Effector memory CD8-positive, alpha-beta T cell (primary cell): ENCODE measurements around the gene HBA1.
A peak's percentile ranks its signal among the peaks of the same experiment; 100 is the strongest.
"Not testable (repeated sequence)": the region's sequence is repeated elsewhere in the genome, so short reads cannot be mapped to it uniquely, and the experiment has no call there.

ENCODE experiments used
- ATAC-seq: fragments of 150-1000 bp; cut with Tn5 transposase; replicated peaks from 2 replicates; pipeline ENCODE4 v1.10.0; 2021; ENCODE audit warnings: mild to moderate bottlenecking, moderate library complexity
- DNase-seq, 3 experiments: peaks; one replicate each; pipeline ENCODE4 v3.0.0; 2021
- H3K27ac Mint-ChIP-seq, 2 donors: one replicate each; pipeline ENCODE4 v1.8.0; 2022; ENCODE audit warnings: mild to moderate bottlenecking in 2 of 2, mixed read lengths in 2 of 2, moderate library complexity in 2 of 2
- H3K27me3 Mint-ChIP-seq, 2 donors: one replicate each; pipeline ENCODE4 v1.8.0; 2022; ENCODE audit warnings: mixed read lengths in 2 of 2
- H3K36me3 Mint-ChIP-seq: one replicate; pipeline ENCODE4 v1.8.0; 2022; ENCODE audit warnings: mild to moderate bottlenecking, moderate library complexity, mixed read lengths; ENCODE audit not compliant: insufficient read depth
- H3K4me1 Mint-ChIP-seq, 2 donors: one replicate each; pipeline ENCODE4 v1.8.0; 2022; ENCODE audit warnings: low read depth in 2 of 2, mixed read lengths in 2 of 2
- H3K4me3 Mint-ChIP-seq, 2 donors: one replicate each; pipeline ENCODE4 v1.8.0; 2022; ENCODE audit warnings: mild to moderate bottlenecking in 2 of 2, mixed read lengths in 2 of 2, moderate library complexity in 2 of 2
- H3K9me3 Mint-ChIP-seq, 2 donors: one replicate each; pipeline ENCODE4 v1.8.0; 2022; ENCODE audit warnings: mixed read lengths in 2 of 2

The HBA1 gene

DNA sequence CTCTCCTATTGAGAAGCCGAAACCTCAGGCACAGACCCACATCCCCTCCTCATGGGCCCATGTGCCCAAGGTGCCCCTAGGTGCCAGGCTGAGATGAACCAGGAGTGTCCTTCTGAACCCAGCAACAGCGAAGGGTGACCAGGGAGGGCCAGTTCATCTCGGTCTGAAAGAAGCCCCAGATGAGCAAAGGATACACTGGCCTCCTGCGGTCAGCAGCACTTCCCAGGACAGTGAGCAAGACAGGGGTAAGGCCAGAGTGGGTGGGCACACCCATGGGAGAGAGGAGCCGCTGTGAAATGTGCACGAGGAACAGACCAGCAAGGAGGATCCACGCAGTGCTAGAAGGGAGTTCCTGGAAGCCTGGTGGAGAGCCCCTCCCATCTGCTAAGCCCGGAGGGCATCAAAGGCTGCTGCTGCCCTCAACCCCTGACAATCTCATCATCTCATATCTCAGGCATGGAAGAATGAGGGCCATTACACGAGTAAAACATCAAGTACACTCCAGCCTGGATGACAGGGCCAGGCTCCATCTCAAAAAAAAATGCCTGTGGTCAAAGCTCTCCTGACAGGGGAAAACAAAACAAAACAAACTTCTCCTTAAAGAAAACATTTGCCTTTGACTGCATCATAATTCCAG, 27.3 kb upstream of the HBA1 start:
- no peak for DNase-seq
- peaks cover 0 to 4% of the 10 kb centered on the region in 2 donors for H3K4me1 Mint-ChIP-seq
- ATAC-seq, result no peak
- no peaks in the 10 kb centered on the region for H3K36me3 Mint-ChIP-seq
- peaks cover 7 to 34% of the 10 kb centered on the region in 2 donors for H3K27me3 Mint-ChIP-seq
- H3K27ac Mint-ChIP-seq, result no peak overlapping the region
- no peak overlapping the region for H3K4me3 Mint-ChIP-seq
- H3K9me3 Mint-ChIP-seq, result no peaks in the 10 kb centered on the region

DNA sequence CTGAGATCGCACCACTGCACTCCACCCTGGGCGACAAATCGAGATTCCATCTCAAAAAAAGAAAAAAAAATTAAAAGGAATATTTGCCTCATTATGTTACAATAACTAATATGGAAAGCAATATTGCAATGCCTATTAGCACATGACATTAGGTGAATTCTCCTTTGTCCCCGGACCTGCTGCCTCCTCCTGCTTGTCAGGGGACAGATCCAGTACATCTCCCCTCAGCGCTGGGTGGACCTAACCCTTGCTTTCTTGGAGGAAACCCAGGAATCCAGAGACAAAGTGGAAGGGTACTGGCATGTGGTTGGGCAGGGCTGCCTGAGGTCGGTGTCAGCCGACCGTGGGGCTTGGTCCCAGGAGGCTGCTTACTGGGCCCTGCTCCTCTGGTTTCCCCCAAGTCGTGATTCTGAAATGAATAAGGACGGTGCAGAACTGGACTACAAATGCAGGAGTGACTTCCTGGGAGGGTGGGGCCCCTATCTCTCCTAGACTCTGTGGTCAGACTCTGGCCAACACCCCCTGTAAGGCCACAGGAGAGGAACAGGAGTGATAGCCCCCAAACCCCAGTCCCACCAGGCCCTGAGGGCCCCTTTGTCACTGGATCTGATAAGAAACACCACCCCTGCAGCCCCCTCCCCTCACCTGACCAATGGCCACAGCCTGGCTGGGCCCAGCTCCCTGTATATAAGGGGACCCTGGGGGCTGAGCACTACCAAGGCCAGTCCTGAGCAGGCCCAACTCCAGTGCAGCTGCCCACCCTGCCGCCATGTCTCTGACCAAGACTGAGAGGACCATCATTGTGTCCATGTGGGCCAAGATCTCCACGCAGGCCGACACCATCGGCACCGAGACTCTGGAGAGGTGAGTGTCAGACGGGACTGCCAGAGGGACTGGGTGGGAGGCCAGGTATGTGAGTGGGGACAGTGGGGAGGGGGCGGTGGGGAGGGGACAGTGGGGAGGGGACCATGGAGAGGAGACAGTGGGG, 24.0 kb upstream of the HBA1 start, which contains the start of gene HBZ:
Gene HBZ (plus strand): TSS at position 504 of the 988 bp plus-strand sequence. CDS start 266 bp downstream, at position 770.
- Mint-ChIP-seq H3K27ac (no peak within 1 kb of the TSS), H3K4me3 (peak within 1 kb of the TSS in 1 of 2 donors; percentile 47), H3K9me3 (no peaks in the 10 kb centered on the region), H3K27me3 (peaks cover 11 to 46% of the 10 kb centered on the region in 2 donors), H3K36me3 (no peaks in the 10 kb centered on the region), H3K4me1 (peaks cover 3 to 10% of the 10 kb centered on the region in 2 donors)
- no peak for DNase-seq
- no peak for ATAC-seq

DNA sequence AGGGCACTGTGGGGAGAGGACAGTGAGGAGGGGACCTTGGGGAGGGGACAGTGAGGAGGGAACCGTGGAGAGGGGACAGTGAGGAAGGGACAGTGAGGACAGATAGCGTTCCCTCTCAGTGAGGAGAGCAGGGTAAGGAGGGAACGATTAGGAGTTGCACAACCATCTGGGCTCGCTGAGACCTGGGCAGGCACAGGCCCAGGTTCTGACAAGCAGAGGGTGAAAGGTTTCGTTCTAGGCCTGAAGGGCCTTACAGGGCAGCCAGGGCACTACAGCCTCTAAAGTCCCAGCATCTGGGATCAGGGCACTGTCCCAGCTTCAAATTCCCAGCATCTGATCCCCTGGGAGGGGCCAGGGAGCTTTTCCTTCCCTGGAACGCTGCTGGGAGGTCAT, 23.4 kb upstream of the HBA1 start:
- ATAC-seq, result not testable (repeated sequence)
- H3K27me3 Mint-ChIP-seq, result peaks cover 11 to 51% of the 10 kb centered on the region in 2 donors

DNA sequence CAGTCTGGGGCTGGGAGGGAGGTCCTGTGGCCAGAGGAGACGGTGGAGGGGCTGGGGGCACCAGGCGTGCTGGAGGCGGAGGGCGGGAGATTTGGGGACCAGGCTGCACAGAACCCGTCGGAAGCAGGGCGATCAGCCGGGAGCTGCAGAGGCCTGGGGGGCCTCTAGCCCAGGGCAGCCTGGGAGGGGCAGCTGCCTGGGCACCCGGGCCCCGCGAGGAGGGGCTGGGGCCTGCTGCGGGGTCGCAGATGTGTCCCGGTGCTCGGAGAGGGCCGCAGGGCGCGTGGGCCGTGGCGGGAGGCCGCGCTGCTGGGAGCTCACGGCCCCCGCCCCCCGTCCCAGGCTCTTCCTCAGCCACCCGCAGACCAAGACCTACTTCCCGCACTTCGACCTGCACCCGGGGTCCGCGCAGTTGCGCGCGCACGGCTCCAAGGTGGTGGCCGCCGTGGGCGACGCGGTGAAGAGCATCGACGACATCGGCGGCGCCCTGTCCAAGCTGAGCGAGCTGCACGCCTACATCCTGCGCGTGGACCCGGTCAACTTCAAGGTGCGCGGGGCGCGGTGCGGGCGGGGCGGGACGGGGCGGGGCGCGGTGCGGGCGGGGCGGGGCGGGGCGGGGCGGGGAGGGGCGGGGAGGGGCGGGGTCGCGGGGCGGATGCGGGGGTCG, 22.8 kb upstream of the HBA1 start:
- not testable (repeated sequence) for DNase-seq, H3K36me3 Mint-ChIP-seq, H3K9me3 Mint-ChIP-seq, H3K27ac Mint-ChIP-seq, H3K4me3 Mint-ChIP-seq
- ATAC-seq, result peak; percentile 50
- Mint-ChIP-seq H3K4me1 (peaks cover 3 to 10% of the 10 kb centered on the region in 2 donors), H3K27me3 (peaks cover 11 to 52% of the 10 kb centered on the region in 2 donors)

More for the DNA sequence above, 23.4 kb upstream of the HBA1 start:
- Mint-ChIP-seq H3K4me3 (peak overlapping the region in 1 of 2 donors; percentile 47), H3K4me1 (peaks cover 3 to 10% of the 10 kb centered on the region in 2 donors)
- not testable (repeated sequence) for DNase-seq, H3K9me3 Mint-ChIP-seq, H3K36me3 Mint-ChIP-seq, H3K27ac Mint-ChIP-seq

DNA sequence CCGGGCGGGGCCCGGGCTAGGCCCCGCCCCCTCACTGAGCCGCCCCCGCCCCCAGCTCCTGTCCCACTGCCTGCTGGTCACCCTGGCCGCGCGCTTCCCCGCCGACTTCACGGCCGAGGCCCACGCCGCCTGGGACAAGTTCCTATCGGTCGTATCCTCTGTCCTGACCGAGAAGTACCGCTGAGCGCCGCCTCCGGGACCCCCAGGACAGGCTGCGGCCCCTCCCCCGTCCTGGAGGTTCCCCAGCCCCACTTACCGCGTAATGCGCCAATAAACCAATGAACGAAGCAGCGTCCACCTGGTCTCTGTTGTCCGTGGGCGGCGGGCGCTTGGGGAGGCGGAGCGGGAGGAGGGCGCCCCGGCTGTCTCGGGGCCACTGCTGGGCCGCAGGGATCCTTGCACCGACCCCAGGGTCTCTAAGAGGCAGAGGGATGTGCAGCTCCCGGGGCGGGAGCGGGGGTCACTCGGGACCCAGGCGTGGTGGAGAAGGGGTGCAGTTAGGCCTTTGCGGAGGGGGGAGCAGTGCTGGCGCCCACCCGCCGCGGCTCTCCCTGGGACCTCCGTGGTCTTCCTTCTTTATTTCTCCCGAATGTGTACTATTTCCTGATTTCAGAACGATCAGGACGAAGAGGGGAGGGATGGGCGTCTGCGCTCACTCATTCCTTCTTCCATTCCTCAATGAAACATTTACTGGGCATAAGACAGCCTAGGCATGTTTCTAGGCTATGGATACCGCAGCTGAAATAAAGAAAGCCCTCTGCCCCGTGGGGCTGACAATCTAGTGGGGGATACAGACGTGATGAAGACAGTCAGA, 22.1 kb upstream of the HBA1 start:
- H3K36me3 Mint-ChIP-seq, result no peaks in the 10 kb centered on the region
- no peaks in the 10 kb centered on the region for H3K9me3 Mint-ChIP-seq
- DNase-seq, result no peak
- H3K27me3 Mint-ChIP-seq, result peaks cover 17 to 52% of the 10 kb centered on the region in 2 donors
- peaks cover 5 to 10% of the 10 kb centered on the region in 2 donors for H3K4me1 Mint-ChIP-seq
- ATAC-seq, result peak; percentile 43
- H3K27ac Mint-ChIP-seq, result peak overlapping the region in 1 of 2 donors; percentile 29
- peak overlapping the region; percentile 71 to 74 for H3K4me3 Mint-ChIP-seq

DNA sequence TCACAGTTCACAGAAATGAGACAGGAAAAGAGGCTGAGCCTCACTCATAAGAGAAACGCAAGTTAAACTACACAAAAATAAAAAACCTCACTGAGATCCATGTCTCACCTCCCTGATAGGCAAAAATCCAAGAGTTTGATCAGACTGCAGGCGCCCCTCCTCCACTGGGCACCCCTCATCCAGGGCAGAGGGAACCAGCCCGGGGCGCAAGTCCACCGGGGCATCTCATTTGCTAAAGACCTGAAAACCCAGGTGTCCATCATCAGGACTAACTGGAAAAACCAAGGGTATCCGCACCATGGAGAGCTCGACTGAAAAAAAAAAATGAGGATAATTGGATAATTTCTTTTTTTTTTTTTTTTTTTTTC, 21.5 kb upstream of the HBA1 start:
- no peak overlapping the region for H3K27ac Mint-ChIP-seq
- H3K27me3 Mint-ChIP-seq, result peaks cover 21 to 55% of the 10 kb centered on the region in 2 donors

DNA sequence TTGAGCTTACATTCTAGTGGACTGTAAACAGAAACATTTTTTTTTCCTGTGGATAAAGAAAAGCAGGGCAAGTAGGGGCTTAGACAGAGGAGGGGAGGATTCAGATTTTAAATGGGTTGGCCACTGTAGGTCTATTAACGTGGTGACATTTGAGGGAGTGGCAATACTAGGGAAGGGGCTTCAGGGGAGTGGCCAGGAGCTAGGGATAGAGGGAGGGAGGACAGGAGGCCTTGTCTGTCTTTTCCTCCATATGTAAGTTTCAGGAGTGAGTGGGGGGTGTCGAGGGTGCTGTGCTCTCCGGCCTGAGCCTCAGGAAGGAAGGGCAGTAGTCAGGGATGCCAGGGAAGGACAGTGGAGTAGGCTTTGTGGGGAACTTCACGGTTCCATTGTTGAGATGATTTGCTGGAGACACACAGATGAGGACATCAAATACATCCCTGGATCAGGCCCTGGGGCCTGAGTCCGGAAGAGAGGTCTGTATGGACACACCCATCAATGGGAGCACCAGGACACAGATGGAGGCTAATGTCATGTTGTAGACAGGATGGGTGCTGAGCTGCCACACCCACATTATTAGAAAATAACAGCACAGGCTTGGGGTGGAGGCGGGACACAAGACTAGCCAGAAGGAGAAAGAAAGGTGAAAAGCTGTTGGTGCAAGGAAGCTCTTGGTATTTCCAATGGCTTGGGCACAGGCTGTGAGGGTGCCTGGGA, 17.2 kb upstream of the HBA1 start:
- Mint-ChIP-seq H3K27ac (no peak overlapping the region), H3K36me3 (no peaks in the 10 kb centered on the region), H3K4me3 (no peak overlapping the region), H3K27me3 (peaks cover 34 to 68% of the 10 kb centered on the region in 2 donors), H3K9me3 (no peaks in the 10 kb centered on the region), H3K4me1 (peaks cover 6 to 8% of the 10 kb centered on the region in 2 donors)
- no peak for ATAC-seq
- no peak for DNase-seq

More for the DNA sequence above, 21.5 kb upstream of the HBA1 start:
- no peak for DNase-seq
- ATAC-seq, result no peak
- H3K36me3 Mint-ChIP-seq, result no peaks in the 10 kb centered on the region
- no peaks in the 10 kb centered on the region for H3K9me3 Mint-ChIP-seq
- H3K4me1 Mint-ChIP-seq, result peaks cover 6 to 10% of the 10 kb centered on the region in 2 donors
- peak overlapping the region; percentile 71 to 74 for H3K4me3 Mint-ChIP-seq

DNA sequence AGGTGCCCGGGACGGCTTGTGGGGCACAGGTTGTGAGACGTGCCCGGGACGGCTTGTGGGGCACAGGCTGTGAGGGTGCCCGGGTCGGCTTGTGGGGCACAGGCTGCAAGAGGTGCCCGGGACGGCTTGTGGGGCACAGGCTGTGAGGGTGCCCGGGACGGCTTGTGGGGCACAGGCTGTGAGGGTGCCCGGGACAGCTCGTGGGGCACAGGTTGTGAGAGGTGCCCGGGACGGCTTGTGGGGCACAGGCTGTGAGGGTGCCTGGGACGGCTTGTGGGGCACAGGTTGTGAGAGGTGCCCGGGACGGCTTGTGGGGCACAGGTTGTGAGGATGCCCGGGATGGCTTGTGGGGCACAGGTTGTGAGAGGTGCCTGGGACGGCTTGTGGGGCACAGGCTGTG, 16.2 kb upstream of the HBA1 start:
- peaks cover 24 to 58% of the 10 kb centered on the region in 2 donors for H3K27me3 Mint-ChIP-seq
- not testable (repeated sequence) for H3K4me1 Mint-ChIP-seq, DNase-seq, H3K4me3 Mint-ChIP-seq, H3K9me3 Mint-ChIP-seq, ATAC-seq, H3K36me3 Mint-ChIP-seq, H3K27ac Mint-ChIP-seq

DNA sequence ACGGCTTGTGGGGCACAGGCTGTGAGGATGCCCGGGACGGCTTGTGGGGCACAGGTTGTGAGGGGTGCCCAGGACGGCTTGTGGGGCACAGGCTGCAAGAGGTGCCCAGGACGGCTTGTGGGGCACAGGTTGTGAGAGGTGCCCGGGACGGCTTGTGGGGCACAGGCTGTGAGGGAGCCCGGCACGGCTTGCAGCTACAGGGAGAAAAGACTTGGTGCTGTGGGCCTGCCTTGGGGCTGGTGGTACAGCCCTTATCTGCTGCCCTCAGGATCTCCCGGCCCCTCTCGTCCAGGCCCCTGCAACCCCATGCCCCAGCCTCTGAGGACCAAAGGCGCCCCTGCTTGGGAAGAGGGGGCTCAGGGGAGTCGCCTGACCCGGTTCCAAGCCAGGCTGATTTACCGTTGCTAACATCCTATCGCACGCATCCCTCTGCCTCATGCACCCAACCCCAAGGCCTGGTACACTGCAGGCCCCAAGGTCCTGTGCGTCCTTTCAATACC, 15.7 kb upstream of the HBA1 start:
- H3K4me1 Mint-ChIP-seq, result peaks cover 0 to 6% of the 10 kb centered on the region in 2 donors
- H3K36me3 Mint-ChIP-seq, result no peaks in the 10 kb centered on the region
- H3K27ac Mint-ChIP-seq, result no peak overlapping the region
- peaks cover 24 to 61% of the 10 kb centered on the region in 2 donors for H3K27me3 Mint-ChIP-seq
- DNase-seq, result no peak
- H3K4me3 Mint-ChIP-seq, result no peak overlapping the region
- ATAC-seq, result no peak
- H3K9me3 Mint-ChIP-seq, result no peaks in the 10 kb centered on the region

DNA sequence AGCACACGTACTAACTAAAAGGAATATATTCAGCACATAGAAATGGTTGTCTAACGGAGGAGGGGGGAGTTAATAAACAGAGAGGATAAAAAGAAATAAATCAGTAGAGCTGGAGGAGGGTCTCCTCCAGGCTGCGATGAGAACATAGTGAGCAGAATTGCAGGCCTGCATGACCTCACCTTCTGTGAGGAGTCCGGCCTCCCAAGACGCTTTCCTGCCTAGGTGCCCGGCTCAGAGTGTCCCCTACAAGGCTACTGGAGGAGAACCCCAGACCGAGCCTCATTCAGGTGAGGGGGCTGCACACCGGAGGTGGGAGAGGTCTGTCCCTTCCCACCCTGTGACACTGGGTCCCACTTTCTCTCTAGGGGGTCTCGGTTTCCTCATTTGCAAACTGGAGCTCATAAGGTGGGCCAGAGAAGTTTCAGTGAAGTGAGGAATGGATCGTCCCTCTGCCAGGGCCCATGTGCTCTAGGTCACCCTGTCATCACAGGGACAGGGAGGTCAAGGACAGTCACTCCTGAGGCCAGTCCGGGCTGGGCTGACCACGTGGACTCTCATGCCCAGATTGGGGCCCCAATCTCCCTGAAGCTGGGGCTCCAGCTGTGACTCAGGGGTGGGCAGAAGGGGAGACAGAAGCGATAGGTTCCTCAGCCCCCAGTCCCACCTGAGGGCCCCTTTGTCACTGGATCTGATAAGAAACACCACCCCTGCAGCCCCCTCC, 14.0 kb upstream of the HBA1 start:
- Mint-ChIP-seq H3K27ac (no peak overlapping the region), H3K27me3 (peaks cover 32 to 68% of the 10 kb centered on the region in 2 donors), H3K4me3 (no peak overlapping the region), H3K36me3 (peaks cover 3% of the 10 kb centered on the region), H3K4me1 (peaks cover 5 to 9% of the 10 kb centered on the region in 2 donors), H3K9me3 (no peaks in the 10 kb centered on the region)
- DNase-seq (no peak), ATAC-seq (no peak)

DNA sequence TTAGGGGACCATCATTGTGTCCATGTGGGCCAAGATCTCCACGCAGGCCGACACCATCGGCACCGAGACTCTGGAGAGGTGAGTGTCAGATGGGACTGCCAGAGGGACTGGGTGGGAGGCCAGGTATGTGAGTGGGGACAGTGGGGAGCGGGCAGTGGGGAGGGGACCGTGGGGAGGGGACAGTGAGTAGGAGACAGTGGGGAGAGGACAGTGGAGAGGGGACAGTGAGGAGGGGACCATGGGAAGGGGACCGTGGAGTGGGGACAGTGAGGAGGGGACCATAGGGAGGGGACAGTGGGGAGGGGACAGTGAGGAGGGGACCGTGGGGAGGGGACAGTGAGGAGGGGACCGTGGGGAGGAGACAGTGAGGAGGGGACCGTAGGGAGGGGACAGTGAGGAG, 13.3 kb upstream of the HBA1 start:
- H3K27me3 Mint-ChIP-seq, result peaks cover 33 to 70% of the 10 kb centered on the region in 2 donors
- H3K4me3 Mint-ChIP-seq, ATAC-seq, H3K36me3 Mint-ChIP-seq, H3K27ac Mint-ChIP-seq, H3K4me1 Mint-ChIP-seq, DNase-seq, H3K9me3 Mint-ChIP-seq: not testable (repeated sequence)
